HG02798 (cell line): ENCODE results near the gene NCBP2L.

ENCODE experiments used
- ATAC-seq: cut with Tn5 transposase; IDR thresholded peaks from one replicate; pipeline ENCODE4 v1.9.1; 2021; ENCODE audit warnings: mild to moderate bottlenecking; ENCODE audit not compliant: unreplicated experiment, poor library complexity

The NCBP2L gene

DNA sequence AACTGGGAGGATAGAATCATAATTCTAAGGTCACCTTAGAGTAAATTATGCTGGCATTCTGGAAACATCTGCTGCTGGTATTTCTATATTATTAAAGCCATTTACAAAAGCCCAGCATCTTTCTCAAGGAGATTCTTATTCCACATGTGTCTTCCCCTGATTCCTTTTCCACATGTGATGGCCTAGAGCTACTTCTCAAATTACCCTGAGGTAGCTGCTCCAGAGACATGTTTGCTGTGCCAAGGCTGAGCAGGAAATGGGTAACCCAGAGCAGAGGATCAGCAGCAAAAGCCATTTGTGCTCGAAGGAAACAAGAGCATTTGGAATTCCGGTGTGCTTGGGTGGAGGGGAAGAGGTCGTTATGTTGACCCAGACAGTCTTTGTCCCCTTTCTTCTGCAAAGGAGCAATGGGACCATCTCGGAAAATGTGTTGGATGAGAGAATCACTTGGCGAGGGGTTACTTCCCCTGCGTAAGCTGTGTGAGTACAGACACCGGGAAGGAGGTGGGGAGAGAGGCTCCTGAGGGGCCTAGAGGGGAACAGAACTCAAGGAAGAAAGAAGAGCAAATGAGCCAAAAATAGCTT, 26.6 kb upstream of the NCBP2L start:
- no peak for ATAC-seq

DNA sequence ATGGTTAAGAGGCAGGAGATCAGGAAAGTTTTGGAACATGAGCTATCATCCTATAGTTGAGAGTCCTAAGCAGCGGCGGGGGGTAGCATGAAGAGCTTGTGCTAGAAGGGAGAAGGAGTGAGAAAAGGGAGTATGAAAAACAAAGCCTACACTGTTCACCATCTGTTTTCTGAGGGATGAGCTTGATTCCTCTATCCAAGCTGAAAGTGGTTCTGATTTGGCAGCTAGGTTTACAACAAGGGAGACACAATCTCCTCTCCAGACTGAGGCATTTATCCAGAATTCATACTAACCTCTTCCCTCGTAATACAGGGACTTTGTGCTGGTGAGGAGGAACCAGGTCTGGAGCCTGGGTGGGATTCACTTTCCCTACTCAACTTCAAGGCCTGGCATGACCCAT, 25.5 kb upstream of the NCBP2L start:
- ATAC-seq = no peak

DNA sequence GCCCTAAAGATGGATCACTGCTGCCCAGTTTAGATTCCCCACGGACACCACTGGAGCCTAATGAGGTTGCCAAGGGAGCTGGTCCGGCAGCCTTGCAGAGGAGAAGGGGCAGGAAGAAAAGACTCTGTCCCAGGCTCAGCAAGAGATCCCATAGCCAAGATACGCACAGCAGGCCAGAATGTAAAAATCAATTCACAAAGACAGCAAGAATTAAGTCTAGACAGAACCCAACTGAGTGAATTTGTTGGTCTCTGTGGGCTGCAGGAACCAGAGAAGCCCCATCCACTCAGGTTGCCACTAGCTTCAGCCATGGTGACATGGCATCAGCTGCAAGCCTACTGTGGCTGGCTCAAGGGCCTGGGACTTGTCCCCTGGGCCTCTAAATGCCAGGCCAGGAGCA, 24.8 kb upstream of the NCBP2L start:
- no peak for ATAC-seq

DNA sequence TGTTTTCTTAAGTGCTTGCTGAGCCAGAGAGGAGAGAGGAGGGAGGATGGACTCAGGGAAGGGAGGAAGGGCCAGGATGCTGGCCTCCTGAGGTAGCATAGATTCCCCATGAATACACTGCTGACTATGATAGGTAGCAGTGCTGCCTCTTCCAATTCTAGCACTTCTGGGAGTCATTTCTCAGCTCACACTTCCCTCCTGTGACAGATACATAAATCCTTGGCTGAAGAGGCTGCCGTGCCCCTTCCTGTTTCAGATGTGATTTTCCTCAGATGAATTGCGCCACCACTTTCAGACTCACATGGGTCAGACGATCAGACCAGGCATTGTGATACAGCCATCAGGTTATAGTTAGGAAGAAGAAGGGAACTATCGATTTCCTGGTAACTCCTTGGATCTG, 24.3 kb upstream of the NCBP2L start:
- no peak for ATAC-seq

DNA sequence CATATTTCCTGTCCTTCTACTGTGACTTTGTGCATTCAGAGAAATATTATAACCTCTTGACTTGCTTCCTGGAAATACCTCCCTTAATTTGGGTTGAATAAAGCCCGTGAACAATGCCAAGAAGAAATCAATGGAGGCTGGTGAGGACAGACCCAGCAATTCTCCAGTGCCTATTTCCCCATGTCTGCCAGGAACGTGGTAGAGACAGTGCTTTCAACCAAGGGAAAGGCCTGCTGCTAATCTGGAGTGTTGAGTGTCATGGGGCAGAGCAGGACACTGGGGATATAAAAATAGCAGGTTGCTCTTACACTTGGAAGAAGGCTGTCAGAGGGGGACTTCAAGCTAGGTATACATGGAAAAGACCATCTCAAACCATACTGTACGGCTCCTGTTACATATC, 21.8 kb upstream of the NCBP2L start:
- no peak for ATAC-seq

DNA sequence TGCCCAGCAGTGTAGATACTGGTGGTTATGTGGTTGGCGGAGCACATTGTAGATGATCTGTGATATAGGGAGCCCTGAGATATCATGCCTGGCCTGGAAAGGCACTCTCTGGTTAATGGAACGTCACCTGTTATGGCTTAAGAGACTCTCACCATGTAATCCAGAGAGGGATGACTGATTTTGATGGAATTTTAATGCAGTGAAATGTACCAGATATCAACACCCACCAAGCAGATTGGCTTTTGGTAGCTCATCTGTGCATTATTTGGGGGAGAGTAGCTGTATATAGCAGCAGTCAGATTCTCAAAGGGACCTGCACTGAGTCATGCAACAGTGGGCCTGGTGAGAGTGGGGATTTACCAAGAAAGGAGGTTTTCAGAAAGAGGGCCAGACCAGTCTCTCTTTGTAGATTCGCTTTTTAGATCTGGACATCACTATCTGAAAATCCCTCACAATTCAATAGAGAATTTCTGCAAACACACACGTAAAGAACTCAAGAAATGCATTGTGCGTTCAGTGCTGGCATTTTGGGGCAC, 19.2 kb upstream of the NCBP2L start:
- ATAC-seq = no peak

DNA sequence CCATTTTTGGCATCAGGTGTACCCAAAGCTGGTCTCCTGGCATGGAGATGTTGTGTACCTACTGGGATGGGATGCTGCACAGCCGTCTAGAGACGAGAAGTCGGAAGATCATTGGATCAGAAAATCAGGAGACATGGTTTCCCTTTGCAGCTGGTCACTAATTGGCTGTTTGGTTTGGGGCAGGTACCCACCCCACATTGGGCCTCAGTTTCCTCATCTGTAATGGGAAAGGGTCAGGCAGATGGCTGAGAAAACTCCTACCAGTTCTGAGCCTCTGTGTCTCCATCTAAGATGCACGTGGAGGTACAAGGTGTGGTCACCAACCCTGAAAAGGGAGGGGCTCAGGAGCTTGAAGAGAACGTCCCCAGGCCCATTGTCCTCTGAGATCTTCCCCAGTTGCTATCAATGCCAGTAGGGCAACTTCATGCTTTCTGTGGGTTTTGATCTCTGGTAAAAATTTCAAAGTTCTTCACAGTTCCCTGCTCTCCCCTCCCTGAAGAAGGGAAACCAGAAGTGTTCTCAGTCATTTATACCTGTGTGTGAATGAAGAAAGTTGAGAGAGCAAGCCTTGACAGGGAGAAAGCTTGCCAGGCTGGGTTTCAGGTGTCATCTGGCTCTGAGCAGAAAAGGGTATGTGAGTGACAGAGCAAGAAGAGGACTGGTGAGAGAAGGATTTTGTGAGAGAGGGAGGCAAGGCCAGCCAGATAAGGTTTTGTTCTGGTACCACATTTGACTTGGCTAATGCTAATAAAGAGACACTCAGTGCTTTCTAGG, 17.0 kb upstream of the NCBP2L start:
- ATAC-seq = no peak

DNA sequence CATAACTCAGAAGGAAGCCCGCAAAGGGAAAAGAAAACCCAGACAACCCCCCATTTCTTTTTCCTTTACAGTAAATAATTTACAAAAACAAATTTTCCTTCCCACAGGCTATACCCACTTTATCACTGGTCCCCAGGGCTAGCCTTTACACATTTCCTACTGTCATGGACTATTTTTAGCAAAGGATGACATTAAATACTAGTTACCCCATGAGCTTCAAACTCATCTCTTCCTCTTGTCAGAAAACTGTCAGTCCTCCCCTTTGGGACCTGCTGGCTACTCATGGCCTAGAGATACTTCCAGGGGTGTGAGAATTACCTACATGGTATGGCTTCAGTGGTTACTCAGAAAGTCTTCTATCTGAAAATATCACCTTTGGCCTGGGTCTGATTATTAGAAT, 13.9 kb upstream of the NCBP2L start:
- ATAC-seq = no peak

DNA sequence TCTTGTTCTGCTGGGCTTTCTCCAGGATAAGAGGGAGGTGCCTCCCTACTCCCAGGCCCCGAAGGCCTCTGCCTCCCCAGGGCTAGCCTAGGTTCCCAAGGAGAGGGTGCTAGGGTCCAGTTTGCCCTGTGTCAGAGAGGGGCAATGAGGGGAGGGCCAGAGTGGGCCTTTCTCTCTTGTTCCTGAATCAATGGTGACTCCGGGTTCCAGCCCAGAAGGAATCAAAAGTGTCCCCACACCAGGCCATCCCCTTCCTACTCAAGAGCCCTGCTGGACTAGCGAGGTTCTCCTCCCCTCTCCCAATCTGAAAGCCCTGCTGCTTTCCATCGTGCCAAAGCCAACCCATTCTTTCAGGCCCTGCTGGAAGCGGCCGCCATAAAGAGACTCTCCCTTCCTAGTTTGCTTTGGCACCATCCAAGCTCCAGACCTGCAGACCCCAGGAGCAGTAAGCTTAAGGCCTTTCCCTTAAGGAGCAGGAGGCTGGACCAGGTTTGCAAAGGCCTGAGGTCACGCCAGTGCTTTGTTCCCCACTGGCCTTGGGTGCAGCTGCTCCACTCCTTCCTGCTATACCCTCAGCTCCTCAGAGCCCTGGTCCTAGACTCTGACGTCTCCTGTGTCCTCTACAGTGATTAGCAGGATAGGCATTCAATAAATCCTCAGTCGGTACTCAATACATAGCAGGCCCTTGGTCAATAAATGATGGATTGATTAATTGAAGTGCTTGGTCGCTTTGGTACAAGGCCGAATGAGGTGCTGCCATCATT, 12.5 kb upstream of the NCBP2L start:
- ATAC-seq = no peak

DNA sequence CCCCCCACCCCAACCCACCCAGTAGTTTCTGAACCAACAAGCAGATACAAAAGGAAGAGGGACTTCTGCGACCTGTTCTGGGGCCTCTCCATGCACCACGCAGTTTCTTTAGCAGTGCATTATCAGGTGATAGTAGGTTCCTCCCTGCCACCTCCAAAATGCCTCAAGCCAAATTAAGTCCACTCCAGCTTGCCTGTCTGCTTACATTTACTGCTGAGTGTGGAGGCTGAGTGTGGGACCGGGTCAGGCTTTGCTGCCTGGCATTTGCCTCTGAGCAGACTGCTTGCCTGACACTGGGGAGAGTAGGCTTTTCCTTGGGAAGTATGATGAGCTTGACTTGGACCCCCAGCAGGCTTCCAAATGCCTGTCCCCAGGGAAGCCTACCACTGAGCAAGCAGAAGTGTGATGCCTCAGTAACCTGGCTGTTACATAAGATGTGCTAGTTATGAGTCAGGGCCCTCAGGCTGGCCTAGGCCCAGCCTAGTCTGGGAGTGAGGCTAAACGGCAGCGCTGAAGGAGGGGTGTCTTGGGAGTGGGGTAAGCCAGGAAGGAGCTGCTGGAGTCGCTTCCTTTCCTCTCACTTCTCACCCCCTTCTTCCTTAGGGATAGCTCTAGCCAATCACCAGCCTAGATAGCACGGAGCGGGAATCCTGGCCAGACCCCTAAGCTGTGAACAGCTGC, 10.9 kb upstream of the NCBP2L start:
- no peak for ATAC-seq

DNA sequence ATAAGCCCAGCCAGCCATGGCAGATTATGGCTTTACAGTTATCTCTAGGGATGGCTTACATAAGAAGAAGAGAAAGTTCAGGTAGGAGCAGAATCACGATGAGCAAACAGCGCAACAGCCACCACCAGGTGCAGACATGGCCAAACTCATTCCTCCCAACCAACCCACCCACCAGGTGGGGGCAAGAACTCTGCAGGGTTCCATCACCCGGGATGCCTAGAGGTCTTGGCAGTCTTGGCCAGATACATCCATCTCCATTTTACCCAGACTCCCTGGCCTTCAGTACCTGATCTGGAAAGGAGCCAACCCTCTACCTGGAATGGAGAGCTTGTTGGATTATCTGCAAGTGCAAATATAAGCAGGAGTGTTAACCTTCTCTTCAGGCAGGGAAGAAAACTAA, 9.5 kb upstream of the NCBP2L start:
- ATAC-seq = no peak

DNA sequence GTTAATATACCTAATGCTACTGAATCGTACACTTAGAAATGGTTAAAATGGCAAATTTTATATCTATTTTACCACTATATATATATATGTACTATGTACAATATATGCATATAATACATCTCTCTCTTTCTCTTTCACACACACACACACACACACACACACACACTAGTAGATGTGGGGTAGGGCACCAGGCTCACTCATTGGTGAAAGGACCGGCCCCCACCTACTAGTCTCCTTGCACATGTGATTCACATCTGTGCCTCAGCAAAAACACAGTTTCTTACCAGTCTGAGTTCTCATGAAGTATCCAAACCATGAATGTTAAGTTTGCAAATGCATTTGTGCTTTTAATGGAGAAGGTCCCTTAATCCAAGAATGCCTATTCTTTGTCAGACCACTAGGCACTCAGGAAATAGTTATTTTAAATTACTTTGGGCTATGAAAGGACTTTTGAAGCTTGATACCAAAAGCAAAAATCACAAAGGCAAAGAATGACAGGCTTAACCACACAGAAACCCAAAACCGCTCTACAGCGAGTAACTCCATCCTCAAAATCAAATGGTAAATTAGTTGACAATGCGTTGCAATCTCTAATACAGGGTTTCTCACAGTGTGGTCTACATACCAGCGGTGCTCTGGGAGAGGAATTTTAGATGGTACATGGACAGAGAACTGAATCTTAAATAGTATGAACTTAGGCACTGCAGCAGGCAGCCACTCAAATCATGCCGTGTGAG, 7.8 kb upstream of the NCBP2L start:
- ATAC-seq = no peak

DNA sequence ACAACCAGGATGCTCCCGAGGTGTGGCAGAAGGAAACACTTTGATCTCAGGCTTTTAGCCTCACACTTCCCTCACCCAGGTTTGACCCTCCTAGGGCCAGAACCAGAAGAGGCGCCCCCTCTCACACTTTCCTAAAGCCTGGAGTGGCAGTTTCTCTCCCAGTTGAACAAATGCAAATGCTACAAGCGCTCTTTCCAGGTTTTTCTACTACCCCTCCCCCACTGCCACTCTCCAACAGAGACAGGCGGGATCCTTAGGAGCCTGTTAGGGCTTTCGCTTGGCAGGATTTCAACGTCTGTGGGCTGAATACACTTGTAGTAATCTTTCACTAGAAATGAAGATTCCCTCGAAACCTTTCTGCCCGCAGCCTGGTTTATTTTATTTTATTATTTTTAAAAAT, 4.3 kb upstream of the NCBP2L start:
- ATAC-seq = no peak

DNA sequence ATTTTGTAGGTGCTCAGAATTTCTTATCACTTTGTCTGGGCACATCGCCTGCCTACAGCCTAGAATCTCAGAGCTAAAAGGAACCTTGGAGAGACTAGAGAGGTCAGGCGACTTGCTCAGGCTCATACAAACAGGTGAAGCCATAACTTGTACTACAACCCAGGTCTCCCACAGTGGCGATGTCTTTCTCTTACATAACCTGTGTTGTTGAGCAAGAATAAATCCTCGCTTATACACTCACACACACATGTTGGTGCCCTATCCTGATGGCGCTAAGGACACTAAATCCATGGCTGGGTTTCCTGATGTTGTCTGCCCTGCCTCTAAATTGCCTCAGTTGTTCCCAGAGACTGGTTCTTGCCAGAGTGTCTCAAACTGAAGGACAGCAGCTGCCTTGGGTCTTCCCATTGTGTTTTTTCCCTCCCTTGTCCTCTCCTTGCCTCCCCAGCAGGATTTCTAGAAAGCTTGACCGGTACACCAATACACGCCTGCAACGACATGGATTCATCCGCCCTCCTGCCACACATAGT, 3.6 kb upstream of the NCBP2L start:
- ATAC-seq = no peak

DNA sequence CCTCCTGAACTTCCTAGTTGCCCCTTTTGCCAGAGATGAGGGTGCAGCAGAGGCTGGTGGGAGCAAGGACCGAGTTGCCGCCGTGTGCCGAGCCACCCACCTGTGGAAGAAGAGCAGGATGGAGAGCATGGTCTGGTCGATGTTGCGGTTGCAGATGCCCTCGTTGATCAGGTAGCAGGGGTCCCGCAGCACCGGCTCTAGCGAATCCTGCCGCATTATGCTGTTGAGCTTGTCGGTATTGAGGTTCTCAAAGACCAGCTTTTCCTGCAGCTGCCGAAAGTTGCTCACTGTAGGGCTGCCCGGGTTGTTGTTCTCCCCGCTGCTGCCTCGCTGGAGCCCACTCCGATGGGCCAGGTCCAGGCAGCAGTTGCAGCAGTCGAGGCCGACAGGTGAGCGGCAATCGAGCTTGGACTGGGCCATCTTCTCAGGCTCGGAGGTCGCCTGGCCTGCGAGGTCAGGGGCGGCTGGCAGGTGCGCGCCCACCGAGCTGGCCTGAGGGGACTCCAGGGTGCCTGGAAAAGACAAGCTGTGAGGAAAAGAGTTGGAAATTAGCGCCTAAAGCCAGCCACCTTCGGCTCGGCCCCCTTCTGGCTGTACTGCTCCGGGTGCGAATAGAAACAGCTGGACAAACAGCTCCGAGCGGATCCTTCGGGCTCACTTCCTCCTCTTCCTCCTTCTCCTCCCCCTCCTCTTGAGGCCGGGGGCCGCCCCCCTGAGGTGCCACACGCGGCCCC, 2.4 kb upstream of the NCBP2L start:
- ATAC-seq = peak; percentile 27

DNA sequence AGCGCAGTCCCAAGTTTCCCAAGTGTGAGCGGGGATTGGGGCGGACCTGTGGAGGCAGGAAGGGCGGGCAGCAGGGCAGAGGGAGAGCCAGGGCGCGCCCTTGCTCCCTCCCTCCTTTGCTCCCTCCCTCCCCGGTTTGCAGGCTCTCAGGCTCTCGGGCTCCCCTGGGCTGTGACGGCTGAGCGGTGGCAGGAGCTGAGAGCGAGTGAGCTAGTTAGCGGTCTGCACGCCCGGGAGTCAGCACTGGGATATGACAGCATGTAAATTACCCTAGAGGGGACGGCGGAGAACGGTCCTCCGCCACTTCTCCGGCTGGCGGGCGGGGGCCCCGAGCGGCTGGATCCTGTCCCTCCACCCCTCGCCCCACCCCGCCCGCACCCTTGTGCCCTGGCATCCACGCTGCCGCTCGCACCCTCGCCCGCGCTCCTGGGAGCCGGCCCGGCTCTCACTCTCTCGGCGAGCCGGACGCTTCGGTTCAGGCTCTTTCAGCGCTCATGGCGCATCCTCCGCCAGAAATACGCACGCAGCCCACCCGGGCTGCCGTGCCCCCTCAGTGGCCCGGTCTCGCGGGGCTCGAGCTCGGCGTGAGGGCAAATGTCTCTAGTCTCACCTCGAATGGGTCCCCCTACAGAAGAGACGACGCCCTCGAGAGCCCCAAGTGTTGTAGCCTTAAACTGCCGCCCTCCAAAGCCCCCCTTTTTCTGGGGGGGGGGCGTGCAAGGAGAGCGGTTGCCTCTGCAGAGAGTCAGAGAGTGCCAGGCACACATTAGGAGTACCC, 1.6 kb upstream of the NCBP2L start, which contains the start of gene TSC22D3:
TSC22D3 (minus strand) TSS at position 54 of the 778 bp plus-strand sequence. CDS start 368 bp downstream, outside the sequence.
- peak; percentile 81 for ATAC-seq

DNA sequence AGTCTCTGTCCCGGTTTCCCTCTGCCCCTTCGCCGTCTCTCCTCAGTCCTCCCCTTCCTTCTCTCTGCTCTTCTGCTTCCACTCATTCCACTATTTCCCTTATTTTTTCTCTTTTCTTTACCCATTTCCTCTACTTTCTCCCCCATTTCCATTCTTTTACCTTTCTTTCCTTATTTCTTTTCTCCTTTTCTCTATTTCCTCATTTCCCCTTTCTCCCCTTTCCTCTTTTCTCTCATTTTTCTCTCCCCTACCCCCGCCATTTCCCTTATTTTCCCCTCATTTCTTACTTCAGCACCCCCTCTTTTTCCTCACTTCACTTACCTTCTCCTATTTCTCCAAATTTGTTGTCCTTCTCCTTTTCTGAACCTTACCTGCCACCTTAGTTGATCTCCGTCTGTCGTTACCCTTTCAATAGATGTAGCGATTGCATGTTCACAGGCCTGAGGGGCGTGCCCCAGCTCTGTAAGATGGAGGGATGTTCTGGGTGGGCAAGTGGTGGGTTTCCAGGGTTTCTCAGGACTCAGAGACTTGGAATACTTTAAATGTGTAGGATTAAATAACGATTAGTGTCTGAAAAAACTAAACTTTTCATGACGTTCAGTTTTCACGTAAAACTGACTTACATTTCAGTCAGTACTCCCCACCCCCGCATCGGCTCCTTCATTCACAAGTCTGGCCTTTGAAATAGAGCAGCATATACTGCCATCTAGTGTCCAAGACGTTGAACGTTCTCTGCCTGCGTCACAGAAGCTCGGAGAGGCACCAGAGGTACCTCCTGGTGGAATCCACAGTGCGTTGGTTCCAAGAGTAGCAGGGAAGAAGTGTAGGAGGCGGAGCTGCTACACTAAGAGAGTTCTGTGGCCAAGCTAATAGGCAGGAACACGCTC, 641 bp upstream of the NCBP2L start:
- peak; percentile 84 for ATAC-seq
